ENCODE data around the gene TERB1.

- TF ChIP-seq, protein P1, sequence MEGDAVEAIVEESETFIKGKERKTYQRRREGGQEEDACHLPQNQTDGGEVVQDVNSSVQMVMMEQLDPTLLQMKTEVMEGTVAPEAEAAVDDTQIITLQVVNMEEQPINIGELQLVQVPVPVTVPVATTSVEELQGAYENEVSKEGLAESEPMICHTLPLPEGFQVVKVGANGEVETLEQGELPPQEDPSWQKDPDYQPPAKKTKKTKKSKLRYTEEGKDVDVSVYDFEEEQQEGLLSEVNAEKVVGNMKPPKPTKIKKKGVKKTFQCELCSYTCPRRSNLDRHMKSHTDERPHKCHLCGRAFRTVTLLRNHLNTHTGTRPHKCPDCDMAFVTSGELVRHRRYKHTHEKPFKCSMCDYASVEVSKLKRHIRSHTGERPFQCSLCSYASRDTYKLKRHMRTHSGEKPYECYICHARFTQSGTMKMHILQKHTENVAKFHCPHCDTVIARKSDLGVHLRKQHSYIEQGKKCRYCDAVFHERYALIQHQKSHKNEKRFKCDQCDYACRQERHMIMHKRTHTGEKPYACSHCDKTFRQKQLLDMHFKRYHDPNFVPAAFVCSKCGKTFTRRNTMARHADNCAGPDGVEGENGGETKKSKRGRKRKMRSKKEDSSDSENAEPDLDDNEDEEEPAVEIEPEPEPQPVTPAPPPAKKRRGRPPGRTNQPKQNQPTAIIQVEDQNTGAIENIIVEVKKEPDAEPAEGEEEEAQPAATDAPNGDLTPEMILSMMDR (IDR thresholded peaks at IDR 0.05) = no peak
- TF ChIP-seq POLR2A (IDR thresholded peaks at IDR 0.05) = no peak
These were observed 72.6 kb downstream of the TERB1 start for GRCh38 chr16:66728804-66729203.

Data from lower leg skin (tissue), 3 donors.